Ovary (tissue), 9 donors: Measurements from ENCODE around the gene CSMD2. TPM values are rescaled to one million over a fixed set of nuclear protein-coding genes. Genes with fewer than 3 reads are reported as not detected.

Experiments used
- DNase-seq, 5 donors: peaks; one replicate each; pipeline ENCODE4 v3.0.0-alpha.2; 2019 to 2020
- H3K27ac ChIP-seq, 2 donors: fragments of 200-600 bp; one replicate each; pipeline versions ENCODE4 v1.5.1 to v1.8.0; 2019 to 2022
- H3K27me3 ChIP-seq: fragments of 200-600 bp; one replicate; pipeline ENCODE4 v1.8.0; 2022
- H3K36me3 ChIP-seq: fragments of 200-600 bp; sonication (generic); one replicate; pipeline ENCODE4 v1.5.1; 2019
- H3K4me1 ChIP-seq: one replicate; pipeline ENCODE4 v1.8.1; 2013; ENCODE audit warnings: mild to moderate bottlenecking, moderate library complexity; ENCODE audit not compliant: insufficient read depth
- H3K4me3 ChIP-seq: fragments of 200-600 bp; sonication (generic); one replicate; pipeline ENCODE4 v1.5.1; 2017
- H3K9me3 ChIP-seq, 2 donors: fragments of 200-600 bp in 1 of 2; sonication (generic) in 1 of 2; one replicate each; pipeline versions ENCODE4 v1.5.1 to v1.8.1; 2013 to 2019; ENCODE audit warnings: mild to moderate bottlenecking in 1 of 2, moderate library complexity in 1 of 2
- EP300 ChIP-seq: sonication (generic); formaldehyde crosslinking; IDR thresholded peaks from one replicate; pipeline ENCODE4 v1.6.1; 2017; ENCODE audit warnings: antibody characterized with exemption
- POLR2A ChIP-seq: fragments of 450-650 bp; IDR thresholded peaks from one replicate; pipeline ENCODE4 v1.6.1; 2017; ENCODE audit warnings: antibody characterized with exemption, mild to moderate bottlenecking, moderate library complexity
- WGBS, 3 donors: extraction: QIAGEN DNeasy Blood & Tissue Kit in 1 of 3; methylation state at CpG; one replicate each; pipeline versions ENCODE4 v1.1.5 to v1.1.7; 2013 to 2017; 5-methylcytosine and 5-hydroxymethylcytosine counted together
- intact Hi-C, 4 donors: fragments of 100-400 bp; cut with DNase I; formaldehyde crosslinking; loops; one replicate each; pipeline versions ENCODE4 v1.11.0 to v1.15.1; 2022 to 2023
- polyA plus RNA-seq, 2 donors: library from polyadenylated mRNA; stranded (reverse); fragments of 200-250 nt in 1 of 2; fragments of 350-450 nt in 1 of 2; fragmentation: Illumina TruSeq in 1 of 2; extraction: RNeasy Lipid Tissue Mini Kit (QIAGEN cat#74804) in 1 of 2; gene quantifications; one replicate each; pipeline ENCODE4 v1.2.3, GENCODE V29; 2013 to 2014
- total RNA-seq, 7 donors: library from RNA; depleted of rRNA in 2 of 7; stranded (reverse); fragments of >200 nt in 2 of 7; fragmentation: NEBNext Ultra II Directional in 3 of 7; extraction: Animal tissue kit (Norgen Biotek cat#: 25700) in 3 of 7; gene quantifications; one replicate each; pipeline versions ENCODE4 v1.1.0 to v1.2.4, GENCODE V29; 2016 to 2023
- TF ChIP-seq, protein P1 (sequence below), 3 donors: fragments of 450-650 bp in 2 of 3; fragments of 200-600 bp in 1 of 3; IDR thresholded peaks; one replicate each; pipeline versions ENCODE4 v1.5.1 to v1.8.0; 2016 to 2022; ENCODE audit warnings: antibody characterized with exemption in 3 of 3, mild to moderate bottlenecking in 1 of 3
- donor health status: DM: no; HTN: no; CAD: no; lungs with moderate emphysema.
- donor health status: DM: no; HTN: no; CAD: no.
- donor health status: Bipolar disorder and iron deficiency.
- donor health status: DM: yes; HTN: yes; CAD: no.
- donor health status: DM: no; HTN: no; CAD: no.
- donor health status: DM: yes; HTN: yes; CAD: no.

The CSMD2 gene
- total and polyA plus RNA-seq, 9 donors = 0.04 to 1.6 (median 0.18) TPM; not detected in 3

DNA sequence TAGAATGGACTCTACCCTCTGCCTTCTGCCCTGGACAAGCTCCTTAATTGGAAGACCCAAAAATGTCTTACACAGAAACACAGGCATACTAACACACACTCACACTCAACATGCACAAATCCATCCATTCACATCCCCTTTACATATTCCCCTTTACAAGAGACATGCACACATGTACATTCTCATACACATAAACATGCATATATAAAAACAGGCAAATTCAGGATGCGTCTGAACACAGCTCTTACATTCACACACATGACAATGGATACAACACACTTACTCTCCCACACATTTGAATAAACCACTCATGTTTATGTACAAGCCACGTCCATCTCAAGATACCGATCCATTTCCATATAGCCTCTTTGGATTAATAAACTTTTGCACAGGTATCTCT is 216.7 kb downstream of the CSMD2 start:
- Histone ChIP-seq H3K27me3 (no peaks in the 10 kb centered on the region), H3K4me3 (no peak overlapping the region), H3K9me3 (no peaks in the 10 kb centered on the region), H3K4me1 (no peaks in the 10 kb centered on the region), H3K27ac (no peak overlapping the region), H3K36me3 (no peaks in the 10 kb centered on the region)
- TF ChIP-seq, protein P1, sequence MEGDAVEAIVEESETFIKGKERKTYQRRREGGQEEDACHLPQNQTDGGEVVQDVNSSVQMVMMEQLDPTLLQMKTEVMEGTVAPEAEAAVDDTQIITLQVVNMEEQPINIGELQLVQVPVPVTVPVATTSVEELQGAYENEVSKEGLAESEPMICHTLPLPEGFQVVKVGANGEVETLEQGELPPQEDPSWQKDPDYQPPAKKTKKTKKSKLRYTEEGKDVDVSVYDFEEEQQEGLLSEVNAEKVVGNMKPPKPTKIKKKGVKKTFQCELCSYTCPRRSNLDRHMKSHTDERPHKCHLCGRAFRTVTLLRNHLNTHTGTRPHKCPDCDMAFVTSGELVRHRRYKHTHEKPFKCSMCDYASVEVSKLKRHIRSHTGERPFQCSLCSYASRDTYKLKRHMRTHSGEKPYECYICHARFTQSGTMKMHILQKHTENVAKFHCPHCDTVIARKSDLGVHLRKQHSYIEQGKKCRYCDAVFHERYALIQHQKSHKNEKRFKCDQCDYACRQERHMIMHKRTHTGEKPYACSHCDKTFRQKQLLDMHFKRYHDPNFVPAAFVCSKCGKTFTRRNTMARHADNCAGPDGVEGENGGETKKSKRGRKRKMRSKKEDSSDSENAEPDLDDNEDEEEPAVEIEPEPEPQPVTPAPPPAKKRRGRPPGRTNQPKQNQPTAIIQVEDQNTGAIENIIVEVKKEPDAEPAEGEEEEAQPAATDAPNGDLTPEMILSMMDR (IDR thresholded peaks at IDR 0.05) = no peak
- TF ChIP-seq EP300 (no peak), POLR2A (no peak)
- DNase-seq = no peak
- intact Hi-C loops = no loop called here
- 79 to 86% (median 79%) methylated on average over 3 of the region's 3 CpGs for WGBS, 3 donors

DNA sequence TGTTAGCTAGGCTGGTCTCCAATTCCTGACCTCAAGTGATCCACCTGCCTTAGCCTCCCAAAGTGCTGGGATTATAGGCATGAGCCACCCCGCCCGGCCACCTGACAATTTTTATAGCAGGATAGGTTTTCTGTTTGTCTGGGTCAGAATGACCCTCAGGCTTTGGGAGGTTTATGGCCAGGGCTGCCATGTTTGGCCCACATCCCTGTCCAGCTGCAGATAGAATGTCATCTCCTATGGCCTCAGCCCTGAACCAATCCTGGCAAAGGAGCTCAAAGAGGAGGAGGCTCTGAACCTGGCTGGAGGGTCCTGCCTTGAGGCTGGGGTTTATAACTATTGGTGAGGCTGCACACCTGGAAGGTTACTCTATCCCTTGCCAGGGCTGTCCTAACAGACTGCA is 218.2 kb downstream of the CSMD2 start:
- intact Hi-C loops = no loop called here
- no peaks in the 10 kb centered on the region for H3K27me3 ChIP-seq
- H3K4me3 ChIP-seq = no peak overlapping the region
- no peaks in the 10 kb centered on the region for H3K4me1 ChIP-seq
- H3K36me3 ChIP-seq = no peaks in the 10 kb centered on the region
- TF ChIP-seq EP300 (no peak), POLR2A (no peak)
- TF ChIP-seq, protein P1 (IDR thresholded peaks at IDR 0.05) = no peak
- 76 to 100% (median 96%) methylated on average over 2 of the region's 2 CpGs for WGBS, 3 donors
- no peak for DNase-seq
- H3K27ac ChIP-seq = no peak overlapping the region
- no peaks in the 10 kb centered on the region for H3K9me3 ChIP-seq

DNA sequence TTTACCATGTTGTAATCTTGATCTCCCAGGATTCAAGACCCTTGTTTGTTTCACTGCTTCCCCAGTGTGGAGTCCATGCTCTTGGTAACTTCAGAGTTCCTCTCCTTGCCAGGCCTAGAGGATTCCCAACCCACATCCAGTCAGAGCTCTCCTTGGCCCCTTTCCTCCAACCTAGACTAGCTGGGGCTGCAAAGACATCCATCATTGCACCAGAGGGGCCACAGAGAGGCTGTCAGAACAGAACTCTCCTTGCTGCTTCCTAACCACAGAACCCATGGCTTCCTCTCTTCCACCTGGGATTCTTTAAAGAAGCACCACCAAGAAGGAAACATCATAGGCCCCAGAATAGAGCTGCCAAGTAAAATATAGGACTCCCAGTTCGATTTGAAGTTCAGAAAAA is 220.2 kb downstream of the CSMD2 start:
- Histone ChIP-seq H3K27ac (no peak overlapping the region), H3K4me3 (no peak overlapping the region), H3K4me1 (no peaks in the 10 kb centered on the region), H3K27me3 (no peaks in the 10 kb centered on the region), H3K36me3 (no peaks in the 10 kb centered on the region), H3K9me3 (no peaks in the 10 kb centered on the region)
- WGBS, 3 donors = 16 to 34% (median 19%) methylated on average over 1 of the region's 1 CpG
- DNase-seq = no peak
- intact Hi-C loops = no loop called here
- TF ChIP-seq, protein P1 (IDR thresholded peaks at IDR 0.05) = no peak
- no peak for TF ChIP-seq EP300
- no peak for TF ChIP-seq POLR2A

DNA sequence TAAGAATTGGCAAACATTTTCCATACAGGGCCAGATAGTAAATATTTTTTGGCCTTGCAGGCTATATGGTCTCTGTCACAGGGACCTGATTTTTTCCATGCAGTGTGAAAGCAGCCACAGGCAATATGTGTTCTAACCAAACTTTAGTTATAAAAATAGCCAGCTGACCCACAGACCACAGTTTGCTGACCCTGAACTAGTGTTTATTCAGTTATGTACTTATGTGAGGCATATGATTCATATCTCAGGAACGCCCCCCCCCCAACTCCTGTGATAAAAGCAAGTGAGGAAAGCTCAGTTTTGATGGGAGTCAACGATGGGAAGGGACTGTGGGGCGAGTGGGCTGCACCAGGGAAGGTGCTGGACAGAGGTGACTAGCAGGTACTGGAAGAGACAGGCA is 221.1 kb downstream of the CSMD2 start:
- Histone ChIP-seq H3K27ac (no peak overlapping the region), H3K4me3 (no peak overlapping the region), H3K9me3 (no peaks in the 10 kb centered on the region), H3K36me3 (no peaks in the 10 kb centered on the region), H3K4me1 (no peaks in the 10 kb centered on the region), H3K27me3 (no peaks in the 10 kb centered on the region)
- no peak for DNase-seq
- intact Hi-C loops = no loop called here
- WGBS, 3 donors = 24 to 36% (median 30%) methylated on average over 3 of the region's 3 CpGs
- TF ChIP-seq, protein P1 (IDR thresholded peaks at IDR 0.05) = no peak
- TF ChIP-seq EP300 (no peak), POLR2A (no peak)
